Measurements from ENCODE around the gene FAM120A. TPM values are rescaled to one million over a fixed set of nuclear protein-coding genes. Genes with fewer than 3 reads are reported as not detected.

FAM120A gene
- total RNA-seq, 1 donor from 2014 or later = 93.1 TPM

DNA sequence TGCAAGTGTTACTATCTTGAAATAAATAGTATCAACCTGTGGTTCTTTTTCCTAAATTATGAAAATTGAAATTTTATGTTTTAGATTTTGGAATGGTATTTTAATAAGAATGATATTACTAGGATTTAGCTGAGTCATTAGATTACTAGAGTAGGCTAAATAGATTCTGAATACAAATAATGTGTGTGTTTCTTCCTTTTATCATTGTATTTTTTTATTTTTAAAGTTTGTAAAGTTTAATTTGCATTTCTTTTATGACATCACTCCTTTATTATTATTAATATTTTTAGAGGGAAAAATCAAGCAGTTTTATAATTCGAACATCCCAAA, 9.9 kb downstream of the FAM120A start:
- no peak overlapping the region for H3K4me3 Mint-ChIP-seq (ENCODE audit: unreplicated experiment)

DNA sequence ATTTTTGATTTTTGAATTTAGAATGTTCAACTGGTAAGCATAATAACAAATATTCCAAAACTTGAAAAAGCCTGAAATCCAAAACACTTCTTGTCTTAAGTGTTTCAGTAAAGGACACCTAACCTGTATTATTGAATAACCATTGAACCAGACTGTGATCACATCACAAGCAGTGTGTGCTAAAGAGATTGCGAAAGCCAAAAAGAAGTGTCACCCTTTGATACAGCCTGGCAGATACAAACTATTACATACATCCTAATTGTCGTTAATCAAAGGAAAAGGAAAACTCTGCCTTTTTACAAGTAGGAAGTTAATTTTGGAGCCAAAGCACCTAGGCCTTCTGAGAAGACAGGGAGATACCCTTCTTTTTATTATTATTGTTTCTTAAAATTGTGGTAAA, 10.3 kb downstream of the FAM120A start:
- Mint-ChIP-seq H3K36me3 (ENCODE audit: unreplicated experiment) (no peaks in the 10 kb centered on the region), H3K4me1 (ENCODE audit: unreplicated experiment) (peaks cover 64% of the 10 kb centered on the region), H3K27me3 (ENCODE audit: unreplicated experiment) (no peaks in the 10 kb centered on the region), H3K27ac (ENCODE audit: unreplicated experiment) (no peak overlapping the region), H3K9me3 (ENCODE audit: unreplicated experiment) (no peaks in the 10 kb centered on the region), H3K4me3 (ENCODE audit: unreplicated experiment) (no peak overlapping the region)
- DNase-seq (ENCODE audit: extremely low spot score, unreplicated experiment) = no peak
- TF ChIP-seq CTCF (IDR thresholded peaks at IDR 0.05) = no peak

More for the DNA sequence above, 9.9 kb downstream of the FAM120A start:
- no peak for DNase-seq (ENCODE audit: extremely low spot score, unreplicated experiment)
- no peaks in the 10 kb centered on the region for H3K9me3 Mint-ChIP-seq (ENCODE audit: unreplicated experiment)
- peaks cover 62% of the 10 kb centered on the region for H3K4me1 Mint-ChIP-seq (ENCODE audit: unreplicated experiment)
- no peaks in the 10 kb centered on the region for H3K27me3 Mint-ChIP-seq (ENCODE audit: unreplicated experiment)
- H3K36me3 Mint-ChIP-seq (ENCODE audit: unreplicated experiment) = no peaks in the 10 kb centered on the region
- no peak for TF ChIP-seq CTCF (IDR thresholded peaks at IDR 0.05)
- no peak overlapping the region for H3K27ac Mint-ChIP-seq (ENCODE audit: unreplicated experiment)

- Mint-ChIP-seq H3K4me1 (ENCODE audit: unreplicated experiment) (peaks cover 76% of the 10 kb centered on the region), H3K9me3 (ENCODE audit: unreplicated experiment) (no peaks in the 10 kb centered on the region), H3K4me3 (ENCODE audit: unreplicated experiment) (no peak overlapping the region), H3K27ac (ENCODE audit: unreplicated experiment) (peak overlapping the region; percentile 49), H3K27me3 (ENCODE audit: unreplicated experiment) (no peaks in the 10 kb centered on the region), H3K36me3 (ENCODE audit: unreplicated experiment) (no peaks in the 10 kb centered on the region)
- no peak for TF ChIP-seq CTCF (IDR thresholded peaks at IDR 0.05)
- no peak for DNase-seq (ENCODE audit: extremely low spot score, unreplicated experiment)
These were observed 12.3 kb downstream of the FAM120A start for GRCh38 chr9:93463638-93464248.

GRCh38 chr9:93464395-93464794, 12.9 kb downstream of the FAM120A start:
- TF ChIP-seq CTCF (IDR thresholded peaks at IDR 0.05) = no peak
- no peaks in the 10 kb centered on the region for H3K27me3 Mint-ChIP-seq (ENCODE audit: unreplicated experiment)
- peaks cover 76% of the 10 kb centered on the region for H3K4me1 Mint-ChIP-seq (ENCODE audit: unreplicated experiment)
- DNase-seq (ENCODE audit: extremely low spot score, unreplicated experiment) = no peak
- no peaks in the 10 kb centered on the region for H3K9me3 Mint-ChIP-seq (ENCODE audit: unreplicated experiment)
- H3K4me3 Mint-ChIP-seq (ENCODE audit: unreplicated experiment) = no peak overlapping the region
- peak overlapping the region; percentile 49 for H3K27ac Mint-ChIP-seq (ENCODE audit: unreplicated experiment)
- H3K36me3 Mint-ChIP-seq (ENCODE audit: unreplicated experiment) = no peaks in the 10 kb centered on the region

DNA sequence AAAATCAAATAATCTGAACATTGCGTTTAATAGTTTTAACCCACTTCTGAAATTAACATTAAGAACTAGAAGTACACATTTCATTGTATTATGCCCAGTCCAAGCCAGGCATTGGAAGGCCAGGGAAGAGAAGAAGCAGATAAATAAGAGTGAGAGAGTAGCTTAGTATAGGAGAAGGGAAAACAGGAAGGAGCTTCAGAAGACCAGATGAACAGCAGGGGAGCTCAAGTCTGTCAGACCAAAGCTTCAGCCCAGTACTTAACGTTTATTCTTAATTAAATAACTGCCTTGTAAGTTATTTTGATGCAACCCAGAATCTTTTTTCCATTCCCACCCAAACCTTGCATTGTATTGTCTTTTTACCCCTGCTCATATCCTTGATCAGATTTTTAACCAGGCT, 13.4 kb downstream of the FAM120A start:
- Mint-ChIP-seq H3K36me3 (ENCODE audit: unreplicated experiment) (no peaks in the 10 kb centered on the region), H3K9me3 (ENCODE audit: unreplicated experiment) (no peaks in the 10 kb centered on the region), H3K4me3 (ENCODE audit: unreplicated experiment) (no peak overlapping the region), H3K27me3 (ENCODE audit: unreplicated experiment) (no peaks in the 10 kb centered on the region), H3K27ac (ENCODE audit: unreplicated experiment) (peak overlapping the region; percentile 49), H3K4me1 (ENCODE audit: unreplicated experiment) (peaks cover 75% of the 10 kb centered on the region)
- DNase-seq (ENCODE audit: extremely low spot score, unreplicated experiment) = no peak
- no peak for TF ChIP-seq CTCF (IDR thresholded peaks at IDR 0.05)
